HUES6 (cell line): Measurements from ENCODE around the gene TMPRSS13.

ENCODE experiments used
- H3K27ac ChIP-seq: 2 replicates; pipeline ENCODE4 v1.7.0; 2013; ENCODE audit warnings: low read depth, mild to moderate bottlenecking, low read length, inconsistent platforms
- H3K27me3 ChIP-seq: 2 replicates; pipeline ENCODE4 v1.6.1; 2013; ENCODE audit warnings: low read length; ENCODE audit not compliant: control insufficient read depth, insufficient read depth
- H3K36me3 ChIP-seq: 2 replicates; pipeline ENCODE4 v1.6.1; 2013; ENCODE audit warnings: low read length; ENCODE audit not compliant: control insufficient read depth, insufficient read depth
- H3K4me1 ChIP-seq: 2 replicates; pipeline ENCODE4 v1.6.1; 2013; ENCODE audit warnings: low read length; ENCODE audit not compliant: control insufficient read depth, insufficient read depth
- H3K4me3 ChIP-seq: 2 replicates; pipeline ENCODE4 v1.5.1; 2013; ENCODE audit warnings: low read depth, low read length
- H3K9ac ChIP-seq: one replicate; pipeline ENCODE4 v1.6.1; 2013; ENCODE audit warnings: mild to moderate bottlenecking, low read length
- H3K9me3 ChIP-seq: 2 replicates; pipeline ENCODE4 v1.6.1; 2013; ENCODE audit warnings: low read depth, low read length; ENCODE audit not compliant: control insufficient read depth, insufficient read depth

The TMPRSS13 gene

GRCh38 chr11:117859061-117859460, 70.1 kb downstream of the TMPRSS13 start:
- Histone ChIP-seq H3K36me3 (no peaks in the 10 kb centered on the region), H3K4me3 (no peak overlapping the region), H3K9ac (no peak overlapping the region), H3K27ac (no peak overlapping the region), H3K9me3 (no peaks in the 10 kb centered on the region), H3K4me1 (peaks cover 22% of the 10 kb centered on the region), H3K27me3 (no peaks in the 10 kb centered on the region)

- peaks cover 3% of the 10 kb centered on the region; the same call in 1 of the 2 replicates for H3K9me3 ChIP-seq
- H3K9ac ChIP-seq: no peak overlapping the region
- H3K36me3 ChIP-seq: no peaks in the 10 kb centered on the region
- no peak overlapping the region for H3K27ac ChIP-seq
- no peaks in the 10 kb centered on the region for H3K27me3 ChIP-seq
- H3K4me3 ChIP-seq: no peak overlapping the region
- H3K4me1 ChIP-seq: peaks cover 22% of the 10 kb centered on the region
Measured at GRCh38 chr11:117857734-117858414, 71.3 kb downstream of the TMPRSS13 start.

GRCh38 chr11:117855912-117856651, 73.1 kb downstream of the TMPRSS13 start:
- no peak overlapping the region for H3K27ac ChIP-seq
- peaks cover 14% of the 10 kb centered on the region for H3K4me1 ChIP-seq
- H3K27me3 ChIP-seq: no peaks in the 10 kb centered on the region
- no peak overlapping the region for H3K9ac ChIP-seq
- H3K36me3 ChIP-seq: no peaks in the 10 kb centered on the region
- peaks cover 7% of the 10 kb centered on the region; the same call in 1 of the 2 replicates for H3K9me3 ChIP-seq
- no peak overlapping the region for H3K4me3 ChIP-seq

- H3K9me3 ChIP-seq: peaks cover 7% of the 10 kb centered on the region; the same call in 1 of the 2 replicates
- H3K4me3 ChIP-seq: no peak overlapping the region
- H3K4me1 ChIP-seq: peaks cover 11% of the 10 kb centered on the region
- H3K27me3 ChIP-seq: no peaks in the 10 kb centered on the region
- H3K27ac ChIP-seq: no peak overlapping the region
- no peaks in the 10 kb centered on the region for H3K36me3 ChIP-seq
- no peak overlapping the region for H3K9ac ChIP-seq
Measured at GRCh38 chr11:117855186-117855845, 73.9 kb downstream of the TMPRSS13 start.

- Histone ChIP-seq H3K4me1 (peaks cover 11% of the 10 kb centered on the region), H3K4me3 (no peak overlapping the region), H3K9me3 (peaks cover 7% of the 10 kb centered on the region; the same call in 1 of the 2 replicates), H3K9ac (no peak overlapping the region), H3K36me3 (no peaks in the 10 kb centered on the region), H3K27me3 (no peaks in the 10 kb centered on the region), H3K27ac (no peak overlapping the region)
Measured at GRCh38 chr11:117852309-117852708, 76.9 kb downstream of the TMPRSS13 start.

GRCh38 chr11:117851852-117852251, 77.3 kb downstream of the TMPRSS13 start:
- H3K4me3 ChIP-seq: no peak overlapping the region
- no peaks in the 10 kb centered on the region for H3K36me3 ChIP-seq
- no peak overlapping the region for H3K27ac ChIP-seq
- no peak overlapping the region for H3K9ac ChIP-seq
- peaks cover 7% of the 10 kb centered on the region; the same call in 1 of the 2 replicates for H3K9me3 ChIP-seq
- no peaks in the 10 kb centered on the region for H3K27me3 ChIP-seq
- H3K4me1 ChIP-seq: peaks cover 11% of the 10 kb centered on the region

- Histone ChIP-seq H3K4me3 (no peak overlapping the region), H3K4me1 (peaks cover 11% of the 10 kb centered on the region), H3K27me3 (no peaks in the 10 kb centered on the region), H3K36me3 (no peaks in the 10 kb centered on the region), H3K27ac (no peak overlapping the region), H3K9ac (no peak overlapping the region), H3K9me3 (peaks cover 7% of the 10 kb centered on the region; the same call in 1 of the 2 replicates)
Measured at GRCh38 chr11:117851106-117851505, 78.1 kb downstream of the TMPRSS13 start.
